Measurements from ENCODE around the gene INO80C.
"Not testable (repeated sequence)": the region's sequence is repeated elsewhere in the genome, so short reads cannot be mapped to it uniquely, and the experiment has no call there.

The INO80C gene

DNA sequence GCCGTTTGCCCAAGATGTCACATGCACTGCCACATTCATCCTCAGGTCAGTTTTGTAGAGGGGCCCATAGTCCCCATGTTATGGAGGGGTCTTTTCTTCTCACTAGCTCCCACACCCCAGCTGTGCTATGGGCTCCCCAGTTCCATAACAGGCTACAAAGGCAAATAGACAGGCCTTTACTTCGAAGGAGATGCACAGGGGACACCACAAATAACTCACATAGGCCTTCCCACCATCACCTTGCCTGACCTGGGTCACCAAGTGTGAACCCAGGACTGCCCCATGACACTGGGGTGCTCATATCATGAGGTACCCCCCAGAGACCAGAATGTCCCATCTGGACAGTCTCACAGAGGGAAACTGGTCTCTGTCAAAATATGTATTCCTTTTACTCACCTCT lies 15.0 kb upstream of the INO80C start:
- DNase-seq (ENCODE audit: low read depth) = no peak

DNA sequence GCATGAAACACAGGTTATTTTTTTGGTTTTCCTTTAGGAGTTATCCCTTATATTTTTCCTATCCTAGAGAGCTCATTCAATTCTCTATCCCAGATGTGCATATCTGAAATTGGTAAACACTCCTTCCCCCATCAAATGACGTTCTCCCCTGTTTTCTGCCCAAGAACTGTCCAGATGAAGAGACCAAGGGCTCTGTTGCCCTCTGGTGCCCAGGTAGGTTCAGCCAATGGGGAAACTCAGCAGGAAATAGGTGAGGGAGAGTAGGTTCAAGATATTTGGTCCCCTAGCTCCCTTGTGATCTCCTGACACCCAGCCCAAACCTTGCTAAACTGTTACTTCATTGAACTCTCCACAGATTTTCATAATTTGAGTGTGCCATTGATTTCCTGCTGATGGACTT lies 14.1 kb upstream of the INO80C start:
- DNase-seq (ENCODE audit: low read depth) = no peak

DNA sequence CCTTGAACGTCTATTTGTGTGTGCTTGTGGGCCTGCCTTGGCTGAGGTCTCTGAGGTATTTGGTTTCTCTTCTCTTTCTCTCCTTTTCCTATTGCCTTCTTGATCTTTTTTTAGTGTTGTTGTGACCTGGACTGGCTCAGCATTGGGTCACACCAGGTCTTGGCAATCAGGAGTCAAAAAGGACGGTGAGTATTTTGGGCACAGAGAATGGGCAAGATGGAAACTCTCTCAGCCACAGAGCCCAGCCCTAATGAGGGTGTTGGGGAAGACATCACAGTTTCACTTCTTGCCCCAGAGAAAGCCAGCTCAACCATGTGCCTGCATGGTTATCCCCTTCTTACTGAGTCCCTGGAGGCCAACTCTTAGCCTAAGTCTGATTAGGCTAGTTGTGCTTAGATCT lies 13.7 kb upstream of the INO80C start:
- DNase-seq (ENCODE audit: low read depth) = no peak

DNA sequence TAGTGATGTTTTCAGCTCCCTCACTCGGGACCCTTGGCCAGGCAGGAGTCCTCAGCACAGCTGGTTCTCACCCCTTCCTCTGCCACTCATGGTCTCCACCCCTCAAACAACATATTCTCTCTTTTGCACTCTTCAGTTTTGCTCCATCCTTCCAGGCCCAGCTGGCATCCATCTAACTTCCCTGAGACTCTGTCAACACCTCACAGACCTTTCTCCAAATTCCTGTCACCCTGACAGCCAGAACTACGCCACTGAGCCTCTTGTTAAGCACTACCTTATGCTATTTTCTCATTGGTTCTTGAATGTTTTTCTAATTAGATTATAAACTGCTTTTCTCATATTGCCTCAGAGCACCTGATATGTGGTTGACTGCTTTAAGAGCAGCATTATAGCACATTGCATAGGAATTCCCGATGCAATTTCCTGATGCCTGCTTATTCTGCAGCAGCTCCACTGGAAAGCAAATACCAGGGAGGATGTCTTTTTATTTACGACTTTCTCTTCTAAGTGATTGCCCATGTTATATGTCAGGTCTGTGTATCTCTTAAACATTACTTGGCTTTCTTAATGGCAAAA lies 12.4 kb upstream of the INO80C start:
- peak; percentile 19 for DNase-seq (ENCODE audit: low read depth)

DNA sequence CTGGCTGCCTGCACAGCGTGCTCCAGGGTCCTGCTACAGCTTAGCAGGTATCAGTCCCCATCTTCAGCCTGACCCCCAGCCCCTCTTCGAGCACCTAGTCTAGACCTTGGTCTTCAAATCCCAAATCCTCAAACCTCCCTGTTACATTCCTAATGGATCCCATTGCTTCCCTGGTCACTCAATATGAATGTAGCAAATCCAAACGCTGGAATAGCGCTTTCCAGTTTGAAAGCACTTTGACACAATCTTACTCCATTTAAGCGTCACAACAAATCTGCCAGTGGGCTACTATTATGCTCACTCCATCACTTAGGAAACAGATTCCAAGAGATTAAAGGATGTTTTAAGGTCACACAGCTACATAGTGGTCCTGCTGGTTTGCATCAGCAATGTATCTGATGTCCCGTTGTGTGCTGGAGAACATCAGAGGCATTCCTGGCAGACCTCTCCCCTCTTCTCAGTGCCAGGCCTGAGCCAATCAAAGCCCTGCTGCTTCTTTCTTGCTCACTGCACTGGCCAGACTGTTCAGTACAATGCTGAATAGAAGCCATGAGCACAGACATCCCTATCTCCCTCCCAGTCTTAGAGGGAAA lies 11.1 kb upstream of the INO80C start:
- DNase-seq (ENCODE audit: low read depth) = no peak

DNA sequence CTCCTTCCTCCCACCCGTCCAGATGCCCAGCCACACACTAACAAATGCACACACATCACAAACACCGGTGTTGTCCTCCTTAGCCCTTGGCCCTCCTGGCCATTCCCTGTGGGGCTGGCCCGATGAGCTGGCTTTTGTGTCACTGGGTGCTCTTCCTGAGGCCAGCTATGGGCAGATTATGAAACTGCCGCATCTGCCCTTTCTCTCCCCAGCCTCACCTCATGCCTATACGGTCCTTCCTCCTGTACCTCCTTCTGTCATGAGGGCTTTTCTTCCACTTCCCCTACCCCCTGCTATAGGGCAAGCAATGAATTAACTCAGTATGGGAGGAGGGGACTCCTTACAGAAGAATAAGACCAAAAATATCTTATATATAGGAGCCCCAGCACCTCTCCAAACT lies 10.3 kb upstream of the INO80C start:
- no peak for DNase-seq (ENCODE audit: low read depth)

DNA sequence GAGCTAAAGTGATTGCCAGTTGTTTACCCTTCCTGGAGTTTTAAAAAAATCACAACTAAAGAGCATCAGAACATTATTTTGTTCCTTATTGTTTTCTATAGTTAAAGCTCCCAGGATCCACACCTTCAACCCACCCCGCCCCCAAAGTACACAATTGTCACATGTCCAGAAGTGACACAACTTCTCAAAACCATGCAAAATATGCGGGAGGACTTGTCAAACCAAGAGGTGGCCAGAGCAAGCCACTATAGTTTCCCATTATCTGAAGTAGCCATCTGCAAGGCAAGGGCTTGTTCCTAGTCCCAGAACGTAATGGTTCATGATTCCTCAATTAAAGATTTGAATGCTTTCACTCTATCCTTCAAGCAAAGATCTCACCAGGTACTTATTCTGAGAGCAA lies 9.9 kb upstream of the INO80C start:
- no peak for DNase-seq (ENCODE audit: low read depth)

DNA sequence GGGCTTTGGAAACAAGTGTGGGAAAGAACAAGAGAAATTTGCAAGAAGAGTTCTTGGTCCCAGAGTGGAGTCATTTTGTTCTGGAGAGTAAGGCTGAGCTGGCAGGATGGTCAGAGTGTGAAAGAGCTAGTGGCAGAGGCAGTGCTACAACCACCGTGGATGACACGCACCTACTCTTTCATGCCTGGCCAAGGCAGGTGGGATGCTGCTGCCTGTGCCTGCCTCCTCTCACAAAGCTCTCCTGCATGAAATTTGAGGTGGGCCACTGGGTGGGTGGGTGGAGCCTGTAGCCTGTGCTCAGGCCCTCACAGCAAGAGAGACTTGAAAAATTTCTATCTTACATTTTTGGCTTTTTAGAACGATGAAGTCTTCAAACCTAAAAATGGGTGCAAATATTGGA lies 9.4 kb upstream of the INO80C start:
- DNase-seq (ENCODE audit: low read depth) = no peak

DNA sequence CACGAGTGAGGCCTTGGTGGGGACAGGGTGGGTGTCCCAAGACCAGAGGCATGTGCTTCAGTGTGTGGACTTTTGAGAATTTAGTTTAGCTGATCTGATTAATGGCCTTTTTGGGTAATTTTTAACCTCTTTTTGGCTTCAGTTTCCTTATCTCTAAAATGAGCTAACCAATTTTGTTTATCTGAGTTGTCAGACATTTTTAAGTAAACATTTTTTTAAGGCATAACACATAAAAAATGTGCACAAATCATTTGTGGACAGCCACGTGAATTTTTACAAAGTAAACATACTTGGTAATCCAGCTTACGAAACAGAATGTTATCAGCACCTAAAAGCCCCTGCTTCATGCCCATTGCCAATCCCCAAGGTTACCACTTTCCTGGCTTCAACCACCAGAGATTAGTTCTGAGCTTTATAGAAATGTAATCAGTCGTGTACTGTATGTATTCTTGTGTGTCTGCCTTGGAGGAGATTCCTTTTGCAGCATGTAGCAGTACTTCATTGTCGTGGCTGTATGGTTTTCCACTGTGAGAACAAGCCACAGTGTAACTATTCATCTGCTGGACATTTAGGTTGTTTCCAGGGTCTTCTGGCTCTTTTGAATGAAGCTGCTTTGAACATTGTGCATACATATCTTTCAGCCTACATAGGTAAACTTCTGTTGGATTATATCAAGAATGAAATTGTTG lies 8.4 kb upstream of the INO80C start:
- DNase-seq (ENCODE audit: low read depth) = peak; percentile 96

DNA sequence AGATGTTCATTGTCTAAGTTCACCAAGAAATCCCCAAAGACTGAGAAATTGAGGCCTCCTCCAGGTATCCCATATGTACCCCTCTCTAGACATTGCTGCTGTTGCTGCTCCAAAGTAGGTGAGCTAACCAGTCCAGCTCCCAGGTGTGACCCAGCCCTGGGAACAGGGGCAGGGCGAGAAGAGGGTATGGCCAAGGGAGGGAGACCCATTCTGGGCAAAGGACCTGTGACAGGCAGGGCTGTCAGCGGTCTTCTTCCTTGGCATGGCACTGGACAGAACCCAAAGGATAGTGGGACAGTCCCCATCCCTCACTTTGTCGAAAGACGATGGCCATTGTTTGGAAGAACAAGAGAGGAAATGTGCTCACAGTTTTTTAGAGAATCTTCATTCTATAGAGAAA lies 7.2 kb upstream of the INO80C start:
- no peak for DNase-seq (ENCODE audit: low read depth)

DNA sequence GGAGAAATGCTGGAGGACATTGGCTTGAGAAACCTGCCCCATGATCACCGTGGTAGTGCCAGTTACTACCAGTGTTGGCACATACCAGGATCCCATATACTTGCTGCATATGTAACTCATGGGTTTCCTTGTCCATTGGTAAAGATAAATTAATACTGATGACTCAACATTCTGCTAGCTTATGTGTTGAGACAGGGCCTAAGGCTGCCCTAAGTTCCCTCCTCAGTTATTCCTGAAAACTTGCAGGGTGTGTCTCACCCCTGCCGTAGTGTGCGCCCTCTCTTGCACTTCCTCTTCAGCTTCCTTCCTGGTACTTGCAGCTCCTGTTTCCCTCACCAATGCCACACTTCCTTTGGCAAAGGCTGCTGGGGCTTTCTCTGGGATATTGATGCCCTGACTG lies 4.3 kb upstream of the INO80C start:
- DNase-seq (ENCODE audit: low read depth) = peak; percentile 78

DNA sequence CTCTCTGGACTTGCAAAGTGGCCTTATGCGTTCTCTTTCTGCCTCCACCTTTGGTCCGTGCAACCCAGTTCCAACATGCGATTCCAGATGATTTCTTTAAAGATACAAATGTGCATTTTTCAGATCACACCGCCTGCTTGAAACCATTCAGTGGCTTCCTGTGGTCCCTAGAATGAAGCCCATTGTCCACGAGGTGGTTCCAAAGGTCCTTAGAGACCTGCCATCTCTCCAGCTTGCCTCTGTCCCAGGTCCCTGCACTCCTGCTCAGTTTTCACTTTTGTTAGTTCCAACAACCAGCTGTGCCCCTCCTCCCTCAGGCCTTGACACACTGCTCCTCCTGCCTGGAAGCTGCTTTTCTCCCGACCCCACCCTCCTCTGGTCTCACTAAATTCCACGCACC lies 3.6 kb upstream of the INO80C start:
- no peak for DNase-seq (ENCODE audit: low read depth)

DNA sequence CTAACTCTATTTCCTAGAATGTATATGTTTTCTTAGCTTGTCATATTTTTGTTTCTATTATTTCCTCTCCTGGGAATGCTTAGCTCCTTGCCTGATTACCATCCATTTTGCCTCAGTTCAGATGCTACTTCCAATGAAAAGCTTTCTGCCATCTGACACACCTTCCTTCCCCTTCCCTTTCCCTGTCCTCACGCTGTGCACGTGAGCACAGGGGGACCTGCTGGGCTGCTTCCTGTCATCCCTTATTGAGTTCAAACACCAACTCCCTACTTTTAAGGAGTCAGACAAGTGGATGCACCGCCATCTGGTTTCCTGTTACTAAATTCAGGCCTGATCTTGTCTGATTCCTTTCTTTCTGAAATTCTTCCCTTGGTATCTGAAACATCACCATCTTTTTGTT lies 2.4 kb upstream of the INO80C start:
- no peak for DNase-seq (ENCODE audit: low read depth)

DNA sequence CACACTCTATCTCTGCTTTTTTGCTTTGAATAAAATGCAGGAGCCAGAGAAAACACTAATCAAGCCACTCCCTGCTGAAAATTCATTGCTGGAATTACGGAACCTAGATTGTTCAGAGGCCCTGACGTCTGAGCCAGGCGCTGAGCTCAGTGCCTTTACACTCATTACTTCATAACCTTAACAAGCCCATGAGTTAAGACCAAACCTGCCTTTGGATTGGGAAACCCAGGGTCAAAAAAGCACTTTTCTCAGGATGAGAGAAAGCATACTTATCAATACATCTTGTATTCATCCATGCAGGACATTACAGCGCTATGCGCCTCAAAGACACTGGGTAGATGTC lies 762 bp downstream of the INO80C start:
- peak; percentile 77 for DNase-seq (ENCODE audit: low read depth)

DNA sequence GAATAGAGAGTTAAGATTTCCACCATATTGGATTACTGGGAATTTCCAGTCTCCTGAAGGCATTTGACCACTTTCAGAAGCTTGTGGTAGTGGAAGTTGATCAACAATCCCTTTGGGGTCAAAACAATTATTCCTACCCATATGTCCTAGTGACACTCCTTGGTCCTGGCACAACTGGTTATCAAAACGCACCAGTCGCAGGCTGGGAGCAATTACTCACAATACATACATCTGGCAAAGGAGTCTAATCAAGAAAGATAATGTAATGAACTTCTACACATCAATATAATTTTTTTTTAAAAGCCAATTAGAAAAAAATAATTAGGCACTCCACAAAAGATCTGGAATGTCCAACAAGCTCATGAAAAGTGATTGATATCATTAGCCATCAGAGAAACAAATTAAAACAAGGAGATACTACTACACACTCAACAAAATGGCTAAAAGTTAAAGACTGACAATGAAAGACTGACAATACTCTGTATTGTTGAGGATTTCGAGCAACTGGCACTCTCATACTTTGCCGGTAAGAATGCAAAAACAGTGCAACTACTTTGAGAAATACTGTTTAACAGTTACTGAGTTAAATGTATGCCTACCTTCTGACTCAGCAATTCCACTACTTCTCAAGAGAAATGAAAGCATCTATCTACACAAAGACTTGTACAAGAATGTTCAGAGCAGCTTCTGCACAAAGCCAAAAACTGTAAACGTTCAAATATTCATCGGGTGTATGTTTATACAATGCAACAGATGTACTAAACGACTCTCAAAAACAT lies 2.0 kb downstream of the INO80C start:
- DNase-seq (ENCODE audit: low read depth) = peak; percentile 51

DNA sequence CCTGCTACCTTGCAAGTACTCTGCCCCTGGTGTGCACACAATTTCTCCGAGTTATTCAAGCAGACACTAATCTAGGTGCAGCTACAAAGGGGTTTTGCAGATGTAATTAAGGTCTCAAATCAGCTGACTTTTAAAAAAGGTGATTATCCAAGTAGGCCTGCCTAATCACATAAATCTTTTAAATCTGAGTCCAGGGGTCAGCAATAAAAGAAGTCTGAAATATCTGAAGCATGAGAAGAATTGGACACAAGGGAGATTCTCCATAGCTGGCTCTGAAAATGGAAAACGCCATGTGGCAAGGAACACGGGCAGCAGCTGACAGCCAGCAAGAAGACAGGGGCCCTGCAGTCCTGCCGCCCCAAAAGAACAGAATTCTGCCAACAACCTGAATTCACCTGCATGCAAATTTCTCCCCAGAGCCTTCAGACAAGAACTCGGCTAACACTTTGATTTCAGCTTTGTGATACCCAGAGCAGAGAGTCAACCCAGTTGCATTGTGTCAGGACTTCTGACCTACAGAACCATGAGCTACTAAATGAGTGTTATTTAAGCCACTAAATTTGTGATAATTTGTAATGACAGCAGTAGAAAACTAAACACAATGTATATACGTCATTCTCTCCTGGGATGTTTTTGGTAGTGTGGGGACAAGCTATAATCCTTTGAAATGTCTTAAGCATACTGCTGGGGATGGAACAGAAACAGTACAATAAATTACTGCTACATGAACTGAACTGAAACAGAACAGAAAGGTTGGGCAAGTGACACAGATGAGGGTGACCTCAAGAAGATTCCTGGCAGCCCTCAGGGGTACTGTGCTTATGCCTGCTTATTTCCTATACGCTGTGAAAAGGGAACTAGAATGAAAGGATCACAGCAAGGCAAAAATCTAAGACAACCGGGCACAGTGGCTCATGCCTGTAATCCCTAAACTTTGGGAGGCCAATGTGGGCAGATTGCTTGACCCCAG lies 3.2 kb downstream of the INO80C start:
- DNase-seq (ENCODE audit: low read depth) = no peak

DNA sequence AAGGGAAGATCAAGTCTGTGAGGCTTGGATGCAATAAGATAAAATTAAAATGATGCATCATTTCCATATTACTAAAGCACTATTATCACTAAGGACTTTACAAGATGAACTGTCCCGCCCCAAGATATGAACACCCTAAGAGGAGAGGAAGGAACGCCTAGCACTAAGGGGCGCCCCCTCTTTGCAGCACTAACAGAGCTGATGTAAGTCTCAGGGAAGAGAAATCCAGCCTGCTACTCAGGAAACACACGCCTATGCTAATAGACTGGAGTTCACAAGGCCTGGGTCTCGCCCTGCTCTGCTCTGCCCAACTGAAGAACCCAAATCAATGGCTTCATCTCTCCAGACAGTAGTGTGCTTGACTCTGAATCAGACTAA lies 6.1 kb downstream of the INO80C start:
- no peak for DNase-seq (ENCODE audit: low read depth)

DNA sequence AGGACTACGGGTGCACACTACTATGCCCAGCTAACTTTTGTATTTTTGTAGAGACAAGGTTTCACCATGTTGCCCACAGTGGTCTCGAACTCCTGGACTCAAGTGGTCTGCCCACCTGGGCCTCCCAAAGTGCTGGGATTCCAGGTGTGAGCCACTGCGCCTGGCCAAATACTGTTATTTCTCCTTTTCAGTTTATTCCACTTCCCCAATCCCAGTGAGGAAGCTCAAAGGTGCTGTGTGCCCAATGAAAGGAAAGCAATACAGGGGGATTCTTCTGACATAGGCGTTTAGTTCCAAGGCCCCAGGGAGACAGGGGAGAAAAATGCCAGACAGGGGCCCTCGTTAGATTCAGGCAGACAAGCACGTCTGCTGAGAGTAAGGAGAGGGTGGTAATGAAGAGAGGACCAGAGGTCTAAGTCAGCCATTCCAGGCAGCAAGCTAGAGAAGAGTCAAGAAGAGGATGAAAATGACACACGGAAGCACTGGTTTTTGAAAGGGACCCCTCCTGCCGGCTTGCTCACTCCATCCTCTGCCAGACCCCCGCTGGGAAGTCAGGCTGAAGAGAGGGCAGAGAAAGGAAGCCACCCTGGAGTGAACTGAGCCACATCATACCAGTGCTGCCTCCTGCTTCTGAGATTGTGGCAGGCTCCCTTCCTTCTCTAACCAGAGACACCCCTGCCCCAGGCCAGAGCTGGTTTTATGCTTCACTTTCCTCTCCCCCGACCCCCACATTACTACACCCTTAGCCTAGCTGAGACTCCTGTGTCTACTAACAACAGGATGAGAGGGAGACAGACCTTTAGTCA lies 6.7 kb downstream of the INO80C start:
- DNase-seq (ENCODE audit: low read depth) = no peak

DNA sequence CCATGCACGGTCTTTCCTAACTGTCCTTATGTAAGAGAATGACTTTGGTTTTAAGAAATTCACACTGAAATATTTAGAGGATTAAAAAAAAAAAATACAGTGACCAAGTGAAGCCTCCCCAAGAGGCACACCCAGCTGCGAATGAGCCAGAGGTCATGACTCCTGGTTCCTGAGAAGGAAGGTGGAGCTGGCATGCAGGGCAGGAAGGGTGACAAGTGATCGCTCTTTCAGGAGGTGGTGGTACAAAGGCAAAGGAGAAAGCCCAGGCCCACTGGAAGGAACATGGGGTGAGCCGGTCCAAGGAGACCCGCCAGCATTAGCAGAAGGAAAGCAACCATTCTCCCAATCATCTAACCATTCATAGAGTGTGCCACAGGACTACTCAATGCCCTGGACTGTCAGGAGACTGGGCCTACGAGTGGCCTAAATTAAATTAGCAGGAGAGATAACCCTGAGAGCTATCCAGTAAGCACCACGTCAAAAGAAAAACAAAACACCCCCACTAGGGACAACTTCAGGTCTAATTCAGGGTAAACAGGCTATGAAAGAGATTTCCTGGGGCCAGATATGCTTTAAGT lies 7.8 kb downstream of the INO80C start:
- DNase-seq (ENCODE audit: low read depth) = no peak

DNA sequence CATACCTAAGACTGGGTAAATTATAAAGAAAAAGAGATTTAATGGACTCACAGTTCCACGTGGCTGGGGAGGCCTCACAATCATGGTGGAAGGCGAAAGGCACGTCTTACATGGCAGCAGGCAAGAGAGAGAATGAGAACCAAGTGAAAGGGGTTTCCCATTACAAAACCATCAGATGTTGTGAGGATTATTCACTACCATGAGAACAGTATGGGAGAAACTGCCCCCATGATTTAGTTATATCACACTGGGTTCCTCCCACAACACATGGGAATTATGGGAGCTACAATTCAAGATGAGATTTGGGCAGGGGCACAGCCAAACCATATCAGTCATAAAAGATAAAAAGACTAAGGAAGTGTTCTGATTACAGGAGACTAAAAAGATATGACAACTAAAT lies 8.5 kb downstream of the INO80C start:
- DNase-seq (ENCODE audit: low read depth) = not testable (repeated sequence)

DNA sequence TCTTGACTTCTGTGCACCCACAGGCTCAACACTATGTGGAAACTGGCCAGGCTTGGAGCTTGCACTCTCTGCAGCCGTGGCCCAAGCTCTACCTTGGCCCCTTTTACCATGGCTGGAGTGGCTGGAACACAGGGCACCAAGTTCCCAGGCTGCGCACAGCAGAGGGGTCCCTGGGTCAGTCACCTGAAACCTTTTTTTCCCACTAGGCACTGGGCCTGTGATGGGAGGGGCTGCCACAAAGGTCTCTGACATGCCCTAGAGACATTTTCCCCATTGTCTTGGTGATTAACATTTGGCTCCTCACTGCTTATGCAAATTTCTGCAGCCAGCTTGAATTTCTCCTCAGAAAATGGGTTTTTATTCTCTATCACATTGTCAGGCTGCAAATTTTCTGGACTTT lies 9.4 kb downstream of the INO80C start:
- not testable (repeated sequence) for DNase-seq (ENCODE audit: low read depth)

All from amniotic epithelial cell (primary cell).